D721Med (cell line): ENCODE measurements around the gene NLK.
"Not testable (repeated sequence)": the region's sequence is repeated elsewhere in the genome, so short reads cannot be mapped to it uniquely, and the experiment has no call there.

Experiments
- DNase-seq: peaks from one replicate; pipeline ENCODE4 v3.0.0; 2011; ENCODE audit warnings: low spot score; ENCODE audit not compliant: insufficient read length
- FAIRE-seq: peaks from 2 replicates; lab custom pipeline; 2011; peaks lifted over from hg19 to GRCh38; lab: Jason Lieb, UNC
- CTCF ChIP-seq: IDR thresholded peaks from 2 replicates; pipeline ENCODE4 v1.5.1; 2012; ENCODE audit warnings: mild to moderate bottlenecking, control low read depth; ENCODE audit not compliant: insufficient read depth; ENCODE audit errors: missing control alignments

Gene NLK

DNA sequence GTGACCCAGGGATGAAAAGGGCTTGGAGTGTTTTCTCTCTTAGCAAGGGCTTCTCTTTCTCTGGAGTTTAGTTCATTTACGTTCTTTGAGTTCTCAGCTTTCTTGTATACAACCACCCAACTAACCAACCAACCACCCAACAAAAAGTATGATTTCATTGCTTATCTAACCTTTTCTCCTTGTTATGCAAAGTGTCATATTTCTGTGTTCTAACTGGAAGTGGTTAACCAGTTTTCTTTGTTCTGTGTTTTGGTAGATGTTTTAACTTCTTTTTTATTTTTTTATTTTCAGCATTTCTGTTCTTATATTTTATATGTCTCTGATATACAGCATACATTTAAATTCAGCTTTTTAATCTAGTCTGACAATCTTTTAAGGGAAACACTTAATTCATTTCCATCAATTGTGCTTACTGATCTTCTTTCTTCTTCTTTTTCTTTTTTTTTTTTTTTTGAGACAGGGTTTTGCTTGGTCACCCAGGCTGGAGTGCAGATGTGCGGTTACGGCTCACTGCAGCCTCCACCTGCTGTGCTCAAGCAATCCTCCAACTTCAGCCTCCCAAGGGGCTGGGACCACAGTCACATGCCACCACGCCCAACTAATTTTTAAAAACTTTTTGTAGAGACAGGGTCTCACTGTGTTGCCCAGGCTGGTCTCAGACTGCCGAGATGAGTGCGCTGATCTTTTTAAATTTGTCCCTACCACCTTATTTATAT lies 29.6 kb downstream of the NLK start:
- TF ChIP-seq CTCF = no peak
- FAIRE-seq (no peak), DNase-seq (no peak)

- no peak for FAIRE-seq
- no peak for TF ChIP-seq CTCF
- no peak for DNase-seq
Measured at GRCh38 chr17:28072936-28073533, 30.6 kb downstream of the NLK start.

- DNase-seq (no peak), FAIRE-seq (no peak)
- no peak for TF ChIP-seq CTCF
Measured at GRCh38 chr17:28074010-28074409, 31.5 kb downstream of the NLK start.

GRCh38 chr17:28076144-28076543 lies 33.7 kb downstream of the NLK start:
- TF ChIP-seq CTCF = no peak
- no peak for FAIRE-seq
- no peak for DNase-seq

- not testable (repeated sequence) for DNase-seq, FAIRE-seq
Measured at GRCh38 chr17:28077140-28077539, 34.7 kb downstream of the NLK start.

GRCh38 chr17:28078341-28079229 lies 36.1 kb downstream of the NLK start:
- TF ChIP-seq CTCF = no peak
- DNase-seq (no peak), FAIRE-seq (no peak)

DNA sequence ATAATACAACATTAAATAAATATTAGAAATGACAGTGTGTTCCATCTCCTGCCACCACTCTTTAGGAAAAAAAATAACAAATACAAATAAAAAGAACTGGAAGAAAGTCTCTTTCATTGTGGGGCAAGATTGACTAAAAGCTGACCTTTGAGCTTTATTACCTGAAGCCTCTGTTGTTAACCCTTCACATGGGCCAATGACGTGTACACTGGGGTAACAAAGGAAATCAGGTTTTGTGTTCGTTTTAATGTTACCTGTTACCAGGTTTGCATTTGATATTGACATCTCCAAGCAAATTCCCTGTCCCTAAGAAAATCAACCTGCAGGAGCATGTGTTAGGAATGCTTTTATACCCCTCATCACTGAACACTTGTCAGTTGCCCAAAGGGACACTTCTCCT lies 39.0 kb downstream of the NLK start:
- TF ChIP-seq CTCF = no peak
- no peak for FAIRE-seq
- DNase-seq = no peak
